Activated naive CD4-positive, alpha-beta T cell treated with anti-CD3 and anti-CD28 coated beads, Interleukin-2, amount 50 U/mL, for 72 hours (primary cell): Measurements from ENCODE around the gene SREK1IP1. TPM values are rescaled to one million over a fixed set of nuclear protein-coding genes. Genes with fewer than 3 reads are reported as not detected.

Source experiments
- ATAC-seq, 2 donors: fragments of 150-1000 bp; cut with Tn5 transposase; 2 replicates each; pipeline ENCODE4 v1.10.0; 2021; ENCODE audit warnings: mild to moderate bottlenecking in 2 of 2, moderate library complexity in 2 of 2
- DNase-seq, 2 donors: peaks; one replicate each; pipeline ENCODE4 v3.0.0; 2021 to 2022; ENCODE audit warnings: low spot score in 2 of 2
- H3K27ac Mint-ChIP-seq, 2 donors: one replicate each; pipeline ENCODE4 v1.8.0; 2022; ENCODE audit warnings: mild to moderate bottlenecking in 2 of 2, mixed read lengths in 2 of 2
- H3K36me3 Mint-ChIP-seq, 2 donors: one replicate each; pipeline ENCODE4 v1.8.0; 2022; ENCODE audit warnings: mixed read lengths in 2 of 2
- H3K9me3 Mint-ChIP-seq, 2 donors: one replicate each; pipeline ENCODE4 v1.8.0; 2022; ENCODE audit warnings: mixed read lengths in 2 of 2
- total RNA-seq, 2 donors: library from RNA; stranded (reverse); gene quantifications; one replicate each; pipeline ENCODE4 v1.2.3, GENCODE V29; 2022

SREK1IP1 gene
- total RNA-seq, 2 donors from 2014 or later, result 14.8 to 28.9 TPM

DNA sequence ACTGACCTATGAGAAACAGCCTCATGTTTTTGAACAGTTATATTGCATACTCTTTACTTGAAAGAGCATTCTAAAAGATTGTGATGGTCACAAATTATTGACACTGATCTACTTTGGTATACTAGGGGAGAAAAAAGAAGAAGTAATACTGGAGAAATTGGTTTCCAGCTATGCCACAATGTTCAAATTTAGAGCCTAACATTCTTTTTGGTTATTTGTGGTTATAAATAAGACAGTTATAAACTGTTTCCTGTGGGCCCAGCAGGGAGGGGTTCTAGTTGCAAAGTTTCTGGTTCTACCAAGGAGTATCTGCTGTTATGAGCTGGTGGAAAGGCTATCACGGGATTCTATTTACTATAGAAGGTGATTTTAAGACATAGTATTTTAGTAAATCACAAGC lies 5.0 kb upstream of the SREK1IP1 start:
- H3K27ac Mint-ChIP-seq, result no peak overlapping the region
- no peak for ATAC-seq
- H3K9me3 Mint-ChIP-seq, result no peaks in the 10 kb centered on the region
- DNase-seq, result no peak
- peaks cover 8 to 13% of the 10 kb centered on the region in 2 donors for H3K36me3 Mint-ChIP-seq

DNA sequence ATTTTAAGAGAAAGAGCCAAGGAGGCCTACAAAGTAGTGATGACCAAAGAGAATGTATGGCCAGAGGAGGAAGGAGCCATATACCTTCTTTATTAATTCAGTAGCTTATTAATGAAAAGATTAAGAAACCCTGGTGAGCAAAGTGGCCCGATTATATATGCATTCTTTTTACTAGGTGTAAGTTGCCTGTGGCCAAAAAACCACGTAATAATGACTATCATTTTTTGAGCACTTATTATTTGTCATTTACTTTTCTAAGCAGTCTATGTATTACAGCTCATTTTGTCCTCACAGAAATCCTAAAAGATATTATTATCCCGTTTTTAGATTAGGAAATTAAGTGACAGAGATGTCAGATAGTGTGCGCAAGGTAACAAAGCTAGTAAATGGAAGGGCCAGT lies 3.2 kb upstream of the SREK1IP1 start:
- no peaks in the 10 kb centered on the region for H3K9me3 Mint-ChIP-seq
- ATAC-seq (no peak), DNase-seq (no peak)
- H3K36me3 Mint-ChIP-seq, result peaks cover 8 to 24% of the 10 kb centered on the region in 2 donors
- H3K27ac Mint-ChIP-seq, result no peak overlapping the region

DNA sequence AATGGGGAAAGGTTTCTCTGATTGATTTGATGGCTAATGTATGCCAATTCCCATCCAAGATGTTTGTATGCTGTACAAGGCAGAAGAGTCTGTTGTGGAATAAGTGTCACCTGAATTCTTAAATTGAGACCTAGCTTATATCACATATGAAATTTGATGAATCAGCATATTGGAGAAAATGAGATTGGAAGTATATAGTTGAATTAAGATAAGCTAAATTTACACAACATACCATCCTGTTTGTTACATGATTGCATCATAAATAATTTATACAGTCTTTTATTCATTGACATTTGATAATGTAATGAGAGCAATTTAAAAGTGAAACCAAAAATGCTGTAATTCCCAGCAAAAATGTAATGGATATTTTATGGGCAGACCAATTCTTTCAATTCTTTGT lies 1.4 kb upstream of the SREK1IP1 start:
- no peak for ATAC-seq
- DNase-seq, result no peak
- Mint-ChIP-seq H3K36me3 (peaks cover 8 to 31% of the 10 kb centered on the region in 2 donors), H3K27ac (peak overlapping the region; percentile 98 to 99), H3K9me3 (no peaks in the 10 kb centered on the region)

DNA sequence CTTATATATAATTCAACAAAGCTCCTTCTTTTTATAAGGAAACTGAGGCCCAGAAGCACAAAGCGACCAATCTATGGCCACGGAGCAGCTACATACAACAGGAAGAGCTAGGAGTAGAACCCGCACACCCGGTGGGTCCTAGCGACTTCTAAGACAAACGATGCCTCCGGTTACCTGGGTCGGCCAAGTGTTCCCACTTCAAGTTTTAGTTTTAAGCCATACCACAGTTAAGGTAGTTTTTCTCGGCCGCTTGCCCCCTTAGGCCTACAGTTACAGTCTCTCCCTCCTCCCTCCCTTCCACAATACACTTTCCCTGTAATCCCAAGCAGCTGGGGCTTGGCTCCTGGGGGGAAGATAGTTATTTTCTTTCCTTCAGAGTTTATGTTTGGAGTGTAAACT lies 533 bp downstream of the SREK1IP1 start:
- peak; percentile 11 to 23 for ATAC-seq
- Mint-ChIP-seq H3K9me3 (no peaks in the 10 kb centered on the region), H3K27ac (peak overlapping the region; percentile 98 to 99), H3K36me3 (peaks cover 8 to 37% of the 10 kb centered on the region in 2 donors)
- peak in 1 of 2 donors; percentile 26 for DNase-seq

DNA sequence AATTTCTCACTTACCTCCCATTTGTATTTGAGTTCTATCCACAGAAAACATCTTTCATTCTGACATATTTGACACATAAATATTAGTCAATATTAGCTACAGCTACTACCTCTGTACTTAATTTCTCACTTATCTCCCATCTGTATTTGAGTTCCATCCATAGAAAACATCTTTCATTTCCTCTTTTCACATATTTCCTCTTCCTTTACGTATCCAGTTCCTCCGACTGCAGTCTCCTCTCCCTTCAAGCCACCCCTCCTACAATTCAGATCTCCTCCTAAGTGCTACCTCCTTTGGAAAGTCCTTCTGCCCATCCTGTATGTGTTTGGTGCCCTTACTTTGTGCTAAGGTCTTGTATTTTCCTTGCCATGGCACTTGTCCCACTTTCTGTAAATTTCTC lies 1.6 kb downstream of the SREK1IP1 start:
- ATAC-seq (no peak), DNase-seq (no peak)
- Mint-ChIP-seq H3K27ac (peak overlapping the region in 1 of 2 donors; percentile 98), H3K9me3 (no peaks in the 10 kb centered on the region), H3K36me3 (peaks cover 8 to 37% of the 10 kb centered on the region in 2 donors)

DNA sequence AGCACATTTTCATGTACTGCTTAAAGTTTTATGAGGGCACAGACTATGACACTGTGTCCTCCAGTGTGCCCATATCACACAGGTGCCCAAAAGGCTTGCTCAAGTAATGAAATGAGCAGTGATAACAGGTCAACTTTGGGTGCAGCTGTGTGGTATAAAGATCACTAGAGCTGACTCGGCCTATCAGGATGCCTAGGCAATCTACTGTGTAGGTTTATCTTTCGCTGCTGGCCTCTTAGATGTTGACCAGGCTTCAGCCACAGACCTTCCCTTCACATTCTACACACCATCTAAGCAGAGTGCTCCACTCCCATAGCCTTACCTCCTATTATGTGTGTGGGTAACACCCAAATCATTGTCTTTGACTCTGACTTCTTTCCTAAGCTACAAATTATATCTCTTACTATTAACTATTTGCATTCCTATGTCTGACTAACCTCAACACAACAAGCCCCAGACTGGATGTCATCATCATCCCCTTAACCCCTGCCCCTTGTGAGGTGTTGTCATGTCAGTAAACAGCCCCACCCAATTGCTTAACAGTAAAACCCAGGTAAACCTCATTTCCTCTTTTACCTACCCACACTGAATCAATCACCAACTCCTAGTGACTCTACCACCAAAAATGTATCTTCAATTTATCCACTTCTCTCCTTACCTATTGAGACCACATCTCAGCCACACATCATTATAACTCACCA lies 2.5 kb downstream of the SREK1IP1 start:
- no peak for DNase-seq
- H3K36me3 Mint-ChIP-seq, result peaks cover 8 to 37% of the 10 kb centered on the region in 2 donors
- H3K27ac Mint-ChIP-seq, result no peak overlapping the region
- no peak for ATAC-seq
- H3K9me3 Mint-ChIP-seq, result no peaks in the 10 kb centered on the region

DNA sequence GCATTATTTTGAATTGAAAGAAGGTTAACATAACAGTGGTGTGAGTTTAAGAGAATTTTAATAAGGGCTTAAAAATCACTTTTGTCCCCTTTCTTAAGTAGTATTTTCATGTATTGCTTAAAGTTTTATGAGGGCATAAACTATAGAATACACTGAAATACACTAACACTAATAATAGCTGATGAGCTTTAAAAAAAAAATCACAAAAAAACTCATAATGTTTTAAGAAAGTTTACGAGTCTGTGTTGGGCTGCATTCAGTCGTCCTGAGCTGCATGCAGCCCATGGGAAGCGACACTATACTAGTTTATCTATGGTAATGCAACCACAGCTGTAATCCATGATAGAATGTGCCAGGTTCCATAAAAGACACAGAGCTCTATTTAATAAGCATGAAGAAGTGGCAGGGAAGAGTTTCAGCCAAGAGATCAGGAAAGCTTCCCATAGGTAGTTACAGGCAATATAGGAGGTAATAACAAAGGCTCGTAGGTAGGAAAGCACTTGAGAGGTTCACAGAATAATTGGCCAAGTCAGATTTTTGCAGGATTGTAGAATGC lies 4.5 kb downstream of the SREK1IP1 start:
- ATAC-seq (no peak), DNase-seq (no peak)
- peaks cover 4 to 28% of the 10 kb centered on the region in 2 donors for H3K36me3 Mint-ChIP-seq

DNA sequence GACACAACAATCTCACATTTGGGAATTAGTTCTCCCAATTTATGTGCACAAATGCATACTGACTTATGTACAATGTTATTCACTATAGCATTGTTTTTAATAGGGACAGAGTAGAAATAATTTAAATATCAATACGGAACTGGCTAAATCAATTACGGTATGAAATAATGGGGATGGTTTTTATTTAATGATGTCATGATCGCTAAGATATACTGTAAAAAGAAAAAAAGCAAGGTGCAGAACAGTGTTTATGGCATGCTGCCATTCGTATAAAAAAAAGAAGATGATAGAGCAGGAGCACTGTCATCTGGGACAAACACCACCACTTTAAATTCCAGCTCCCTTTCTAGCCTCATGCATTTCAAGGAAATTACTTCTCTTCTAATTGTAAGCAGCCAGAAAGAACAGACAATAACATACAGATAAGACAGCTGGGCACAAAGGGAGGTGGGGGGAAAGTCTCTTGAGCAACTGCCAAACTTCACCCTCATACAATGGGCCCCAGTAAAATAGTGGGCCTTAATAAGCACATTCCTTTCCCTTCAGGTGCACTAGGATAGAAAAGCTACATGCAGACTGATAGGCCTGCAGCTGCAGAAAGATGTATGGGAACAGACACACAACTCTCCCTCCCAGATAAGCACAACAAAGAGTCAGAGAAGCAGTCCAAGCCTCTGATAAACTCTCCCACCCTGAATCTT lies 8.4 kb downstream of the SREK1IP1 start:
- ATAC-seq (no peak), DNase-seq (no peak)
- no peak overlapping the region for H3K27ac Mint-ChIP-seq
- peaks cover 5 to 6% of the 10 kb centered on the region in 2 donors for H3K36me3 Mint-ChIP-seq
- H3K9me3 Mint-ChIP-seq, result no peaks in the 10 kb centered on the region

More for the DNA sequence above, 4.5 kb downstream of the SREK1IP1 start:
- Mint-ChIP-seq H3K27ac (no peak overlapping the region), H3K9me3 (no peaks in the 10 kb centered on the region)

DNA sequence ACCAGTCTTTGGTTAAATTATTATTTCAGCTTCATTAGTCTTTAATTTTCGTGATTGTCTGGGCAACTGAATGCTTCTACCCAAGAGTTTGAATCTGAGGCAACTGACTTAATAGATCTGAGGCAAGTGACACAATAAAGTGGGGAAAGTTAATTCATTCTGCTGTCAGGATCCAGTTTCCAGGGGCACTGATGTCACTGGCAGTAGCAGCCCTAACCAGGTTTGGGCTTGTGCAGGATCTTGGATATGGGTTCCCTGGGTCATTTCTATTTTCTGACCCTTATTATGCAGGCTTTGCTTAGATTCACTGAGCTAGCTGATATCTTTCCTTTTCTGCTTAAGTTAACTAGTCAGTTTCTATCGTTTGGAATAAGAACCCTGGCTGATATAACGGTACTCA lies 9.6 kb downstream of the SREK1IP1 start:
- Mint-ChIP-seq H3K27ac (peak overlapping the region in 1 of 2 donors; percentile 9), H3K9me3 (no peaks in the 10 kb centered on the region), H3K36me3 (peaks cover under 1 to 6% of the 10 kb centered on the region in 2 donors)
- ATAC-seq (no peak), DNase-seq (no peak)

DNA sequence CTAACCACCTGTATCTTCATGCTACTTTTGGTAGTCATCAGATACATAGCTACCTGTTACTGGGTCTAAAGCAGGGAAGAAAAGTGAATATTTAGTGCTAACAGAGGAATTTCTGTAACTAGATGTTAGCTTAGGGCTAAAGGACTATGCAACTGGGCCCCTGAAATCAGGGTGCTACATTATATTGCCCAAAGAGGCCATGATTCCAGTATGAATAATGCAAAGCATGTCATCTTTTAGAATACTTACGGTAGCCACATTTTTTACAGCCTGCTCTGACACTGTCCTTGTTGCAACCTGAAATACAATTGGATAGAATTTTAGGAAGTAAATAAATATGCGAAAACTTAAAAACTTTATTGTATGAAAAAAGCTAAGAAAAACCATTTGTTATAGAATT lies 14.4 kb downstream of the SREK1IP1 start:
- ATAC-seq (no peak), DNase-seq (no peak)
- Mint-ChIP-seq H3K27ac (no peak overlapping the region), H3K9me3 (no peaks in the 10 kb centered on the region), H3K36me3 (peaks cover 0 to 11% of the 10 kb centered on the region in 2 donors)

DNA sequence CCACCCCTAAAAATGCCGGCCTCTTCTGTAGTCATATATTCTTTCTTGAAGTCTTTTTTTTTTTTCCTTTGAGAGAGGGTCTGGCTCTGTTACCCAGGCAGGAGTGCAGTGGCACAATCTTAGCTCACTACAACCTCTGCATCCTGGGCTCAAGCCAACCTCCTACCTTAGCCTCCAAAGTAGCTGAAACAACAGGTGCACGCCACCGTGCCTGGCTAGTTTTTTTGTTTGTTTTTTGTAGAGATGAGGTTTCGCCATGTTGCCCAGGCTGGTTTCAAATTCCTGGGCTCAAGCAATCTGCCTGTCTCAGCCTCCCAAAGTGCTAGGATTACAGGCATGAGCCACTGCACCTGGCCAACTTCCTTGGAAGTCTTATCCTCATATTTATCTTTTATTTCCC lies 19.1 kb downstream of the SREK1IP1 start:
- ATAC-seq, result no peak
- Mint-ChIP-seq H3K27ac (no peak overlapping the region), H3K9me3 (no peaks in the 10 kb centered on the region), H3K36me3 (peaks cover 0 to 5% of the 10 kb centered on the region in 2 donors)
- no peak for DNase-seq

DNA sequence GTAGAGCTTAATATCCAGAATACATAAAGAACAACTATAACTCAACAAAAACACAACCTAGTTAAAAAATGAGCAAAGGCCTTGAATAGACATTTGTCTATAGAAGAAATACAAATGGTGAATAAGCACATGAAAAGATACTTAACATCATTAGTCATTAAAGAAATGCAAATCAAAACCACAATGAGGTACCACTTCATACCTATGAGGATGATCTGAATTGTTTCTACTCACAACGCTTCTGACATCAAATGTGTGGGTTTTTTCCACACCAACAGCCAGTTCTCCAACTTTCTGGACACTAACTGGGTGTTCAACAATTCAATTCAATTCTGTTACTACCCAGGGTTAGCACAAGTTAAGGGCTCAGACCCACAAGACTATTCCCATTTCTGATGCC lies 22.0 kb downstream of the SREK1IP1 start:
- peak in 1 of 2 donors; percentile 34 for ATAC-seq
- H3K36me3 Mint-ChIP-seq, result no peaks in the 10 kb centered on the region
- H3K9me3 Mint-ChIP-seq, result no peaks in the 10 kb centered on the region
- DNase-seq, result no peak
- no peak overlapping the region for H3K27ac Mint-ChIP-seq

DNA sequence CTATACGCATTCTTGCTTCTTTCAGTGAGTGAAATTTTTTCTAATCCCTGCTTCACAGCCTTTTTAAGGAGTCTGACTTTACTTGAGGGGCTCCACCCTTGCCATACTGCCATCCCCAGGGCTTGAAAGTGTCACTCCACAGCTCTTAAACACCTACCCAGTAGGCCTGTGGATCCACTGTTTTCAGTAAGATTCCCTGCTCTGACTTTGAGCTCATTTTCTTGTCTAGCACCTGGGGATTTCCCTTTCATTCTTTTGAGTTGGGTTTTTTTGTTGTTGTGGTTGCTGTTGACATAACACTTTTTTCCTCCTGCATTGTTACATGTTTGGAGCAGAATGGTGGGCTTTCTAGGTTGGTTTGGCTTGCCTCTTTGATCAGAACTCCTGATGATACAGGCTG lies 23.6 kb downstream of the SREK1IP1 start:
- no peak for ATAC-seq
- H3K36me3 Mint-ChIP-seq, result no peaks in the 10 kb centered on the region

DNA sequence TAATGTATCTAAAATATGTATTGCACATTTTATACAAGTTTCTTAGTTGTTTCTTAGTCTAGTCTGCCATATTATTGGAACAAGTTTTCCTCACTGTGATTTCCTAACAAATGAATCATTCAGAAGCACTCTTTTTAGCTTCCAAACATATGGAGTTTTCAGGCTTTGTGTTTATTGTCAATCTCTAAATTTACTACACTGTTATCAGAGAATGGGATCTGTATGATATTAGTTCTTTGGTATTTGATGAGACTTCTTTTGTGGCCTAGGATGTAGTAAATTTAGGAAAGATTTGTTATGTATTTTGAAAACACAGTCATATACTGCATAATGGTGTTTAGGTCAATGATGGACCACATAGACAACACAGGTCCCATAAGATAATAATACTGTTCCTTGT lies 25.7 kb downstream of the SREK1IP1 start:
- ATAC-seq, result no peak
- no peak overlapping the region for H3K27ac Mint-ChIP-seq
- H3K9me3 Mint-ChIP-seq, result no peaks in the 10 kb centered on the region
- DNase-seq, result no peak
- no peaks in the 10 kb centered on the region for H3K36me3 Mint-ChIP-seq

More for the DNA sequence above, 23.6 kb downstream of the SREK1IP1 start:
- Mint-ChIP-seq H3K9me3 (no peaks in the 10 kb centered on the region), H3K27ac (no peak overlapping the region)
- no peak for DNase-seq

DNA sequence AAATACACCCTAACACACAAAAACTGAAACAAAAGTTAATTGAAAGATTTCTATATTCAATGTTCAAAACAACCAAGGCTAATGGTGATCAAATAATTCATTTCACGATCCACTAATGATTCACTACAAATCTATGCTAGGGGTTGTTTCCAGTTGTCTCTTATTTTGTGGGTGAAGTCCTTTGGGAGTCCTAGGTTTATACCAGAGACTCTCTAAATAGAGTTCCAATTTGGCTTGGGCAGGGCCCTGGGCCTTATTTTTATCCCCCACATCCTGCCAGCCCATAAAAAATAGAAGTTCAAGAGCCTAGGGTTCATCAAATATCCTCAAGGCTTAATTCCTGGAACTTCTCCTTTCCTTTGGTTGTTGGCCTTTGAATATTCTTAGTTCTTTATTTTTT lies 26.1 kb downstream of the SREK1IP1 start:
- no peak for DNase-seq
- no peaks in the 10 kb centered on the region for H3K36me3 Mint-ChIP-seq
- no peaks in the 10 kb centered on the region for H3K9me3 Mint-ChIP-seq
- no peak for ATAC-seq
- H3K27ac Mint-ChIP-seq, result no peak overlapping the region

DNA sequence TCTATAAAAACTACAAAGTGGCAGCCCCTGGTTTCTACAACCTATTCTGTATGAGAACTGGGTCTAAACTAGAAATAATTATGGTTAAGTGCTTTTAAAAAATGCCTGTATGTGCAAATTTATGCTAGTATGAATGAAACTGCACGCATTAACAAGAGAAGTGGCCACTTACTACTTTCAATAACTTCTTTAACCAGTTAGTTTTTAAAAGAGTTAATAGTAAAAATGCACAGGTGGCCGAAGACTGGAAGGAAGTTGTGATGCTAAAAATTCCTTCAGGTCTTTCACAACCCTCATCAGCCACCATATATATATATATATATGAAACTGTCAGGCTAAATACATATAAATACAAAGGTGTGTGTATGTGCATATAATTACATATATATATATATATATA lies 41.3 kb downstream of the SREK1IP1 start:
- H3K36me3 Mint-ChIP-seq, result peaks cover 13 to 19% of the 10 kb centered on the region in 2 donors

DNA sequence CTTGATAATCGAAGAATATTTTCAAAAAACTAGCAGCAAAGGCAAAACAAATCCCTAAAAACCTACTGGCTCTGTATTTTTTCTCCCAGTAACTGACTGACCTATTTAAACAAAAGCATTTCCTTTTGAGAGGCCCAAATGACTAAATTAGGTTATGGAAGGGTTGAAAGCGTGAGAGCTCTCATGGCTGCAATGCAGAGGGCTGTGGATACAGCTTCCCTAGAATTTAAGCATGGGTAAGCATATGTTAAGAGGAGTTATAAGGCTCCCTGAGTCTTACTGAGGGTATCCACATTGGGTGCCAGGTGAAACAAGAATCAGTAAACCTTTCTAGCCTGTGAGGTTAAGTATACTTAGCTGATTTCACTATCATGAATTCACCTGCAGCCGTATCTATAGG lies 45.9 kb downstream of the SREK1IP1 start:
- DNase-seq (no peak), ATAC-seq (no peak)
- peaks cover 0 to 11% of the 10 kb centered on the region in 2 donors for H3K36me3 Mint-ChIP-seq
- peaks cover 0 to 4% of the 10 kb centered on the region in 2 donors for H3K9me3 Mint-ChIP-seq
- no peak overlapping the region for H3K27ac Mint-ChIP-seq

More for the DNA sequence above, 41.3 kb downstream of the SREK1IP1 start:
- DNase-seq (no peak), ATAC-seq (no peak)
- H3K27ac Mint-ChIP-seq, result no peak overlapping the region
- H3K9me3 Mint-ChIP-seq, result no peaks in the 10 kb centered on the region
